HCT116 (cell line): ENCODE data around the gene ATP12A. TPM values are rescaled to one million over a fixed set of nuclear protein-coding genes. Genes with fewer than 3 reads are reported as not detected.

Experiments used
- ATAC-seq: fragments of 200-7000 bp; cut with Tn5 transposase; 2 replicates; pipeline ENCODE4 v1.9.1; 2020; ENCODE audit warnings: mild to moderate bottlenecking, moderate library complexity
- BruUV-seq: library from RNA; stranded (reverse); fragments of 400-500 nt; replicated peaks from 2 replicates; lab custom pipeline; 2021; lab: Mats Ljungman, UMichigan
- CTCF ChIA-PET: fragments of 300-600 bp; sonication (Branson Sonifier 250); formaldehyde crosslinking; loops from one replicate; lab custom pipeline; 2021; ENCODE audit warnings: antibody characterized with exemption; lab: Charles Lee
- POLR2A ChIA-PET: fragments of 300-600, 350-600 bp; sonication (Branson Sonifier 250); formaldehyde crosslinking; loops from one replicate; lab custom pipeline; 2021; ENCODE audit warnings: antibody characterized with exemption; lab: Charles Lee
- RAD21 ChIA-PET, 2 experiments: fragments of 300-600 bp; sonication (Branson Sonifier 250); formaldehyde crosslinking; loops; one replicate each; lab custom pipeline; 2023; ENCODE audit warnings: low total read pairs in 2 of 2; ENCODE audit not compliant: uncharacterized antibody in 2 of 2, unreplicated experiment in 2 of 2, low non-redundant PET in 1 of 2; lab: Charles Lee
- DNase-seq: peaks from one replicate; pipeline ENCODE4 v3.0.0-alpha.2; 2010; ENCODE audit warnings: low read depth, low spot score
- H2AFZ ChIP-seq: fragments of 200-600 bp; shearing (Covaris generic), sonication (generic); 2 replicates; pipeline ENCODE4 v1.6.1; 2017; ENCODE audit warnings: low read depth, mixed run types, mixed read lengths, antibody characterized with exemption, low read length; ENCODE audit not compliant: poor library complexity, severe bottlenecking
- H3K27ac ChIP-seq: 2 replicates; pipeline ENCODE4 v1.5.1; 2012; ENCODE audit warnings: low read depth, low read length
- H3K27me3 ChIP-seq: fragments of 200-600 bp; sonication (generic); 2 replicates; pipeline ENCODE4 v1.6.1; 2016; ENCODE audit warnings: mixed run types, low read length, mixed read lengths; ENCODE audit not compliant: insufficient read depth
- H3K36me3 ChIP-seq, 2 experiments: fragments of 200-500 bp in 1 of 2; fragments of 200-600 bp in 1 of 2; sonication (Bioruptor generic) in 1 of 2; sonication (generic) in 1 of 2; 2 replicates each; pipeline versions ENCODE4 v1.5.1 to v1.6.1; 2014 to 2016; ENCODE audit warnings: low read length in 2 of 2, inconsistent platforms in 1 of 2, mixed read lengths in 1 of 2, mixed run types in 1 of 2; ENCODE audit not compliant: insufficient read depth in 2 of 2, control insufficient read depth in 1 of 2
- H3K4me1 ChIP-seq, 2 experiments: fragments of 200-600 bp in 1 of 2; sonication (generic) in 1 of 2; 2 replicates each; pipeline versions ENCODE4 v1.5.1 to v1.6.1; 2012 to 2017; ENCODE audit warnings: low read length in 2 of 2, inconsistent platforms in 1 of 2, mild to moderate bottlenecking in 1 of 2, mixed read lengths in 1 of 2, mixed run types in 1 of 2, moderate library complexity in 1 of 2; ENCODE audit not compliant: insufficient read depth in 2 of 2, control insufficient read depth in 1 of 2
- H3K4me2 ChIP-seq: fragments of 200-600 bp; sonication (generic); 2 replicates; pipeline ENCODE4 v1.6.1; 2017; ENCODE audit warnings: mixed run types, low read length, mixed read lengths
- H3K4me3 ChIP-seq, 2 experiments: fragments of 200-600 bp in 1 of 2; sonication (generic) in 1 of 2; replicated peaks in 1 of 2; 2 replicates each; pipeline ENCODE4 v1.5.1; 2011 to 2016; ENCODE audit warnings: low read length in 2 of 2, control low read depth in 1 of 2, low read depth in 1 of 2, mild to moderate bottlenecking in 1 of 2, mixed read lengths in 1 of 2, mixed run types in 1 of 2
- H3K79me2 ChIP-seq: fragments of 200-600 bp; sonication (generic); 2 replicates; pipeline ENCODE4 v1.6.1; 2017; ENCODE audit warnings: mild to moderate bottlenecking, mixed run types, low read length, moderate library complexity, mixed read lengths; ENCODE audit not compliant: insufficient read depth
- H3K9ac ChIP-seq: fragments of 200-600 bp; sonication (generic); 2 replicates; pipeline ENCODE4 v1.6.1; 2016; ENCODE audit warnings: low read length, mixed read lengths
- H3K9me2 ChIP-seq: fragments of 200-600 bp; sonication (generic), shearing (Covaris generic); 2 replicates; pipeline ENCODE4 v1.6.1; 2017; ENCODE audit warnings: mixed run types, mild to moderate bottlenecking, moderate library complexity; ENCODE audit not compliant: insufficient read depth
- H3K9me3 ChIP-seq, 2 experiments: fragments of 200-500 bp in 1 of 2; fragments of 200-600 bp in 1 of 2; sonication (Bioruptor generic) in 1 of 2; sonication (generic) in 1 of 2; 2 replicates each; pipeline ENCODE4 v1.6.1; 2014 to 2017; ENCODE audit warnings: low read length in 2 of 2, mixed read lengths in 2 of 2, inconsistent platforms in 1 of 2, low read depth in 1 of 2, mild to moderate bottlenecking in 1 of 2, mixed run types in 1 of 2, moderate library complexity in 1 of 2; ENCODE audit not compliant: control insufficient read depth in 1 of 2, insufficient read depth in 1 of 2
- H4K20me1 ChIP-seq: fragments of 200-600 bp; sonication (generic), shearing (Covaris generic); 2 replicates; pipeline ENCODE4 v1.6.1; 2017; ENCODE audit warnings: mixed run types, mild to moderate bottlenecking, moderate library complexity; ENCODE audit not compliant: insufficient read depth
- ATF3 ChIP-seq: IDR thresholded peaks from 2 replicates; pipeline ENCODE4 v1.6.1; 2012
- CBX3 ChIP-seq: IDR thresholded peaks from 2 replicates; pipeline ENCODE4 v1.6.1; 2012; ENCODE audit warnings: low read depth
- CEBPB ChIP-seq: IDR thresholded peaks from 2 replicates; pipeline ENCODE4 v1.6.1; 2012; ENCODE audit warnings: low read depth
- ELF1 ChIP-seq: IDR thresholded peaks from 2 replicates; pipeline ENCODE4 v1.6.1; 2012; ENCODE audit warnings: low read depth, borderline replicate concordance
- EZH2 ChIP-seq: fragments of 200-600 bp; sonication (generic); IDR thresholded peaks from 2 replicates; pipeline ENCODE4 v1.6.1; 2017; ENCODE audit warnings: antibody characterized with exemption, mixed run types
- EZH2phosphoT487 ChIP-seq: fragments of 200-600 bp; IDR thresholded peaks from 2 replicates; pipeline ENCODE4 v1.6.1; 2018; ENCODE audit warnings: antibody characterized with exemption, borderline replicate concordance
- FOSL1 ChIP-seq: IDR thresholded peaks from 2 replicates; pipeline ENCODE4 v1.6.1; 2012; ENCODE audit warnings: low read depth
- JUND ChIP-seq: IDR thresholded peaks from 2 replicates; pipeline ENCODE4 v1.6.1; 2012
- POLR2A ChIP-seq: IDR thresholded peaks from 2 replicates; pipeline ENCODE4 v1.7.0; 2011; ENCODE audit warnings: borderline replicate concordance; ENCODE audit not compliant: insufficient read depth, insufficient read length; ENCODE audit errors: extremely low read depth
- POLR2AphosphoS5 ChIP-seq: IDR thresholded peaks from 2 replicates; pipeline ENCODE4 v1.6.1; 2011; ENCODE audit warnings: mild to moderate bottlenecking, low read depth, low read length, moderate library complexity
- SIN3A ChIP-seq: IDR thresholded peaks from 2 replicates; pipeline ENCODE4 v1.6.1; 2012; ENCODE audit warnings: low read depth
- SP1 ChIP-seq: IDR thresholded peaks from 2 replicates; pipeline ENCODE4 v1.6.1; 2012; ENCODE audit warnings: low read depth
- SRF ChIP-seq: IDR thresholded peaks from 2 replicates; pipeline ENCODE4 v1.6.1; 2012; ENCODE audit warnings: low read depth
- YY1 ChIP-seq: IDR thresholded peaks from 2 replicates; pipeline ENCODE4 v1.6.1; 2011; ENCODE audit warnings: low read length, low read depth, moderate library complexity, mild to moderate bottlenecking; ENCODE audit not compliant: insufficient replicate concordance; ENCODE audit errors: extremely low read depth
- ZBTB33 ChIP-seq: IDR thresholded peaks from 2 replicates; pipeline ENCODE4 v1.6.1; 2011; ENCODE audit warnings: mild to moderate bottlenecking, low read length, moderate library complexity; ENCODE audit not compliant: insufficient replicate concordance; ENCODE audit errors: extremely low read depth
- ZFX ChIP-seq: fragments of 450-650 bp; IDR thresholded peaks from 2 replicates; pipeline ENCODE4 v1.6.1; 2017
- ZNF274 ChIP-seq: fragments of 200-500 bp; sonication (Bioruptor generic); IDR thresholded peaks from 2 replicates; pipeline ENCODE4 v1.6.1; 2014; ENCODE audit warnings: mild to moderate bottlenecking, low read depth, low read length, inconsistent platforms
- intact Hi-C: fragments of 100-400 bp; cut with micrococcal nuclease; formaldehyde crosslinking; loops from 2 replicates; pipeline ENCODE4 v1.10.0; 2022
- total RNA-seq: library from RNA; stranded (reverse); gene quantifications from one replicate; pipeline ENCODE4 v1.2.1, GENCODE V29; 2021; ENCODE audit not compliant: unreplicated experiment
- TF ChIP-seq, protein P1 (sequence below), 3 experiments: fragments of 200-600 bp in 1 of 3; sonication (generic) in 1 of 3; IDR thresholded peaks in 2 of 3; conservative IDR thresholded peaks in 1 of 3; 2 replicates each; pipeline ENCODE4 v1.5.1; 2012 to 2017; ENCODE audit warnings: low read depth in 2 of 3, low read length in 2 of 3, antibody characterized with exemption in 1 of 3, borderline replicate concordance in 1 of 3, control low read depth in 1 of 3, mild to moderate bottlenecking in 1 of 3, mixed read lengths in 1 of 3, mixed run types in 1 of 3, moderate library complexity in 1 of 3; ENCODE audit not compliant: insufficient read depth in 1 of 3
- TF ChIP-seq, protein P2 (sequence below): IDR thresholded peaks from 2 replicates; pipeline ENCODE4 v1.6.1; 2012; ENCODE audit warnings: low read depth

ATP12A gene
- total RNA-seq, 1 experiment from 2014 or later: 0.30 TPM

DNA sequence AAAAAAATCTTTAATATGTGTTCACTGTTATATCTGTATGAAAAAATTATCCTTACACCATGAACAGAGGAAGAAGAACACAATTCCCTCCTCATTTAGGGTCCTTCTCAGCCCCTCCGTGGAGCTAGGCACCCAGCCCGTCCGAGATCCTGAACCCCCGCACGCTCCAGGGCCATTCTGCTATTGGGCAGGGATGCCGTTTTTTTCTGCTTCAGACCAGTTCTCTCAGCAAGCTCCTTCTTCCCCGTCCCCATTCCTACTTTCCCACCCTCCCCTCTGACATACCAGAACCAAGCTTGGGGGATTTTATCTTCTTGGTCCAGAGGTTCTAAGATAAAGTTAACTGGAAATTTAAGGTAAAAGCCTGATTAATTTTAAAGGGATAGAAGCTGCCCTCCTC, 36.2 kb downstream of the ATP12A start:
- no peak overlapping the region for H2AFZ ChIP-seq
- H3K9me3 ChIP-seq: no peaks in the 10 kb centered on the region
- no TSS peak for BruUV-seq
- RAD21 ChIA-PET: no interaction called here
- CTCF ChIA-PET: interaction anchor here (1.2 kb wide), 1 partner anchor 22 kb away, joined by 6 read pairs; no protein-coding TSS in a partner anchor
- H3K36me3 ChIP-seq: no peaks in the 10 kb centered on the region
- POLR2A ChIA-PET: no interaction called here
- H3K27ac ChIP-seq: no peak overlapping the region
- H3K4me2 ChIP-seq: no peak overlapping the region
- H3K9me2 ChIP-seq: no peaks in the 10 kb centered on the region
- ATAC-seq (no peak), DNase-seq (no peak)
- H4K20me1 ChIP-seq: no peaks in the 10 kb centered on the region
- no peak overlapping the region for H3K9ac ChIP-seq
- no peaks in the 10 kb centered on the region for H3K4me1 ChIP-seq
- H3K27me3 ChIP-seq: no peaks in the 10 kb centered on the region
- intact Hi-C loops: no loop called here
- no peaks in the 10 kb centered on the region for H3K79me2 ChIP-seq
- H3K4me3 ChIP-seq: no peak overlapping the region
- TF ChIP-seq JUND (no peak), ELF1 (no peak), EZH2phosphoT487 (no peak), EZH2 (no peak), ZNF274 (no peak), POLR2AphosphoS5 (no peak), ZBTB33 (no peak), CEBPB (no peak), POLR2A (no peak), FOSL1 (no peak), SRF (no peak), ATF3 (no peak), SP1 (no peak), CBX3 (no peak), YY1 (no peak), SIN3A (no peak), ZFX (no peak)
- TF ChIP-seq, protein P1, sequence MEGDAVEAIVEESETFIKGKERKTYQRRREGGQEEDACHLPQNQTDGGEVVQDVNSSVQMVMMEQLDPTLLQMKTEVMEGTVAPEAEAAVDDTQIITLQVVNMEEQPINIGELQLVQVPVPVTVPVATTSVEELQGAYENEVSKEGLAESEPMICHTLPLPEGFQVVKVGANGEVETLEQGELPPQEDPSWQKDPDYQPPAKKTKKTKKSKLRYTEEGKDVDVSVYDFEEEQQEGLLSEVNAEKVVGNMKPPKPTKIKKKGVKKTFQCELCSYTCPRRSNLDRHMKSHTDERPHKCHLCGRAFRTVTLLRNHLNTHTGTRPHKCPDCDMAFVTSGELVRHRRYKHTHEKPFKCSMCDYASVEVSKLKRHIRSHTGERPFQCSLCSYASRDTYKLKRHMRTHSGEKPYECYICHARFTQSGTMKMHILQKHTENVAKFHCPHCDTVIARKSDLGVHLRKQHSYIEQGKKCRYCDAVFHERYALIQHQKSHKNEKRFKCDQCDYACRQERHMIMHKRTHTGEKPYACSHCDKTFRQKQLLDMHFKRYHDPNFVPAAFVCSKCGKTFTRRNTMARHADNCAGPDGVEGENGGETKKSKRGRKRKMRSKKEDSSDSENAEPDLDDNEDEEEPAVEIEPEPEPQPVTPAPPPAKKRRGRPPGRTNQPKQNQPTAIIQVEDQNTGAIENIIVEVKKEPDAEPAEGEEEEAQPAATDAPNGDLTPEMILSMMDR (IDR thresholded peaks at IDR 0.05 in 2 of 3, conservative IDR thresholded peaks at IDR 0.05 in 1 of 3; ENCODE audit: borderline replicate concordance in 1 of 3, insufficient read depth in 1 of 3, low read depth in 2 of 3, low read length in 2 of 3): no peak
- TF ChIP-seq, protein P2, sequence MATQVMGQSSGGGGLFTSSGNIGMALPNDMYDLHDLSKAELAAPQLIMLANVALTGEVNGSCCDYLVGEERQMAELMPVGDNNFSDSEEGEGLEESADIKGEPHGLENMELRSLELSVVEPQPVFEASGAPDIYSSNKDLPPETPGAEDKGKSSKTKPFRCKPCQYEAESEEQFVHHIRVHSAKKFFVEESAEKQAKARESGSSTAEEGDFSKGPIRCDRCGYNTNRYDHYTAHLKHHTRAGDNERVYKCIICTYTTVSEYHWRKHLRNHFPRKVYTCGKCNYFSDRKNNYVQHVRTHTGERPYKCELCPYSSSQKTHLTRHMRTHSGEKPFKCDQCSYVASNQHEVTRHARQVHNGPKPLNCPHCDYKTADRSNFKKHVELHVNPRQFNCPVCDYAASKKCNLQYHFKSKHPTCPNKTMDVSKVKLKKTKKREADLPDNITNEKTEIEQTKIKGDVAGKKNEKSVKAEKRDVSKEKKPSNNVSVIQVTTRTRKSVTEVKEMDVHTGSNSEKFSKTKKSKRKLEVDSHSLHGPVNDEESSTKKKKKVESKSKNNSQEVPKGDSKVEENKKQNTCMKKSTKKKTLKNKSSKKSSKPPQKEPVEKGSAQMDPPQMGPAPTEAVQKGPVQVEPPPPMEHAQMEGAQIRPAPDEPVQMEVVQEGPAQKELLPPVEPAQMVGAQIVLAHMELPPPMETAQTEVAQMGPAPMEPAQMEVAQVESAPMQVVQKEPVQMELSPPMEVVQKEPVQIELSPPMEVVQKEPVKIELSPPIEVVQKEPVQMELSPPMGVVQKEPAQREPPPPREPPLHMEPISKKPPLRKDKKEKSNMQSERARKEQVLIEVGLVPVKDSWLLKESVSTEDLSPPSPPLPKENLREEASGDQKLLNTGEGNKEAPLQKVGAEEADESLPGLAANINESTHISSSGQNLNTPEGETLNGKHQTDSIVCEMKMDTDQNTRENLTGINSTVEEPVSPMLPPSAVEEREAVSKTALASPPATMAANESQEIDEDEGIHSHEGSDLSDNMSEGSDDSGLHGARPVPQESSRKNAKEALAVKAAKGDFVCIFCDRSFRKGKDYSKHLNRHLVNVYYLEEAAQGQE: no peak
